HUES6 (cell line): Measurements from ENCODE around the gene THOC6.

Source experiments
- H3K27ac ChIP-seq: 2 replicates; pipeline ENCODE4 v1.7.0; 2013; ENCODE audit warnings: low read depth, mild to moderate bottlenecking, low read length, inconsistent platforms
- H3K27me3 ChIP-seq: 2 replicates; pipeline ENCODE4 v1.6.1; 2013; ENCODE audit warnings: low read length; ENCODE audit not compliant: control insufficient read depth, insufficient read depth
- H3K36me3 ChIP-seq: 2 replicates; pipeline ENCODE4 v1.6.1; 2013; ENCODE audit warnings: low read length; ENCODE audit not compliant: control insufficient read depth, insufficient read depth
- H3K4me1 ChIP-seq: 2 replicates; pipeline ENCODE4 v1.6.1; 2013; ENCODE audit warnings: low read length; ENCODE audit not compliant: control insufficient read depth, insufficient read depth
- H3K4me3 ChIP-seq: 2 replicates; pipeline ENCODE4 v1.5.1; 2013; ENCODE audit warnings: low read depth, low read length
- H3K9ac ChIP-seq: one replicate; pipeline ENCODE4 v1.6.1; 2013; ENCODE audit warnings: mild to moderate bottlenecking, low read length
- H3K9me3 ChIP-seq: 2 replicates; pipeline ENCODE4 v1.6.1; 2013; ENCODE audit warnings: low read depth, low read length; ENCODE audit not compliant: control insufficient read depth, insufficient read depth

THOC6 gene

DNA sequence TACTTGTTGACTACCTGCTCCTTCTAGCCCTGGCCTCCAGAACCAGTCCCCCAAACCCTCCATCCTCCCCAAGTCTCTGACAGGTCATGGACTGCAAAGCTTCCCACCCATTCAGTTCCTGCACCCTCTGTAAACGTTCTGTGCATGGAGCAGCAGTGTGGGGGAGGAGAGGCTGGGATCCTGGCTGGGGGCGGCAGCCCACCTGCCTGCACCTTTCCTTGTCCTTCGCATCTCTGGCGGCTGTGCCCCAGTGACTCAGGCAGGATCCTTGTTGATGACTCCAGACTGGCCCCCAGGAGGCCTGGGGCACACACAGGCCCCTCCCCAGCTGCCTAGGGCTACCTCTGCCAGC lies 42.0 kb upstream of the THOC6 start:
- H3K4me1 ChIP-seq: peaks cover 32% of the 10 kb centered on the region
- no peaks in the 10 kb centered on the region for H3K27me3 ChIP-seq
- H3K27ac ChIP-seq: peak overlapping the region; percentile 84
- H3K4me3 ChIP-seq: peak overlapping the region; percentile 86
- H3K36me3 ChIP-seq: peaks cover 13% of the 10 kb centered on the region
- no peaks in the 10 kb centered on the region for H3K9me3 ChIP-seq
- peak overlapping the region; percentile 91 for H3K9ac ChIP-seq

- Histone ChIP-seq H3K27ac (peak overlapping the region; percentile 84; the same call in 1 of the 2 replicates), H3K9ac (no peak overlapping the region), H3K4me3 (no peak overlapping the region)
Measured at GRCh38 chr16:2982402-2982801, 41.4 kb upstream of the THOC6 start.

GRCh38 chr16:2983706-2984136 lies 40.1 kb upstream of the THOC6 start:
- H3K9me3 ChIP-seq: no peaks in the 10 kb centered on the region
- H3K27me3 ChIP-seq: no peaks in the 10 kb centered on the region
- no peaks in the 10 kb centered on the region for H3K36me3 ChIP-seq
- H3K27ac ChIP-seq: no peak overlapping the region
- H3K4me3 ChIP-seq: no peak overlapping the region; the same call in 1 of the 2 replicates
- peaks cover 46% of the 10 kb centered on the region for H3K4me1 ChIP-seq
- no peak overlapping the region for H3K9ac ChIP-seq

More at GRCh38 chr16:2982402-2982801, 41.4 kb upstream of the THOC6 start:
- H3K9me3 ChIP-seq: no peaks in the 10 kb centered on the region
- peaks cover 34% of the 10 kb centered on the region for H3K4me1 ChIP-seq
- H3K36me3 ChIP-seq: peaks cover 8% of the 10 kb centered on the region
- no peaks in the 10 kb centered on the region for H3K27me3 ChIP-seq

GRCh38 chr16:2985462-2985861 lies 38.4 kb upstream of the THOC6 start:
- H3K27ac ChIP-seq: no peak overlapping the region
- no peaks in the 10 kb centered on the region for H3K9me3 ChIP-seq
- H3K27me3 ChIP-seq: no peaks in the 10 kb centered on the region
- no peak overlapping the region for H3K9ac ChIP-seq
- no peak overlapping the region for H3K4me3 ChIP-seq
- H3K4me1 ChIP-seq: peaks cover 56% of the 10 kb centered on the region
- H3K36me3 ChIP-seq: no peaks in the 10 kb centered on the region

DNA sequence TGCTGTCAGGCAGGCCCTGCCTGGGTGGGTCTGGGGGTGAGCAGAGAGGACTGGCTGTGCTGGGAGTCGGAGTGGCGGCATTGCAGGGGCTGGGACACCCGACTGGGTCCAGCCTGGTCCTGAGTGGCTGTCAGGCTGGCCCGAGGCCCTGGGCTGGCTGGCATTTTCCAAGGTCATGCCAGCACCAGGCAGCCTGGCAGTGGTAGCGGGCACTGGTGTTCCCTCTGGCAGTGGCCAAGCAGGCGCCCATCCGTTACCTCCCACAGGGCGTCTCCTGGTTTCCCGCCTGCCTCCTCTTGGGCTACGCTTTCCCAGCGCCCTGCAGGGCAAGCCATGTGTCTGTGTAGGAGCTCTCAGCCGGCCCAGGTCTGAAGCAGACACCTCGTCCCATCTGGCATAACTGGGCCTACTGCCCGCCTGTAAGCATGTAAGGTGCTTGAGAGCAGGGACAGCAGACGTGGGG lies 37.9 kb upstream of the THOC6 start:
- Histone ChIP-seq H3K27ac (no peak overlapping the region), H3K27me3 (no peaks in the 10 kb centered on the region), H3K36me3 (no peaks in the 10 kb centered on the region), H3K9me3 (no peaks in the 10 kb centered on the region), H3K4me1 (peaks cover 59% of the 10 kb centered on the region), H3K9ac (no peak overlapping the region), H3K4me3 (no peak overlapping the region)

GRCh38 chr16:2986623-2987188 lies 37.1 kb upstream of the THOC6 start:
- Histone ChIP-seq H3K9ac (no peak overlapping the region), H3K4me1 (peaks cover 56% of the 10 kb centered on the region)

GRCh38 chr16:2987286-2987685 lies 36.5 kb upstream of the THOC6 start:
- H3K36me3 ChIP-seq: no peaks in the 10 kb centered on the region
- H3K27ac ChIP-seq: no peak overlapping the region
- H3K9me3 ChIP-seq: no peaks in the 10 kb centered on the region
- peaks cover 51% of the 10 kb centered on the region for H3K4me1 ChIP-seq
- H3K9ac ChIP-seq: no peak overlapping the region
- no peaks in the 10 kb centered on the region for H3K27me3 ChIP-seq
- no peak overlapping the region for H3K4me3 ChIP-seq

More at GRCh38 chr16:2986623-2987188, 37.1 kb upstream of the THOC6 start:
- no peaks in the 10 kb centered on the region for H3K27me3 ChIP-seq
- H3K9me3 ChIP-seq: no peaks in the 10 kb centered on the region
- H3K4me3 ChIP-seq: no peak overlapping the region
- H3K36me3 ChIP-seq: no peaks in the 10 kb centered on the region
- H3K27ac ChIP-seq: no peak overlapping the region

DNA sequence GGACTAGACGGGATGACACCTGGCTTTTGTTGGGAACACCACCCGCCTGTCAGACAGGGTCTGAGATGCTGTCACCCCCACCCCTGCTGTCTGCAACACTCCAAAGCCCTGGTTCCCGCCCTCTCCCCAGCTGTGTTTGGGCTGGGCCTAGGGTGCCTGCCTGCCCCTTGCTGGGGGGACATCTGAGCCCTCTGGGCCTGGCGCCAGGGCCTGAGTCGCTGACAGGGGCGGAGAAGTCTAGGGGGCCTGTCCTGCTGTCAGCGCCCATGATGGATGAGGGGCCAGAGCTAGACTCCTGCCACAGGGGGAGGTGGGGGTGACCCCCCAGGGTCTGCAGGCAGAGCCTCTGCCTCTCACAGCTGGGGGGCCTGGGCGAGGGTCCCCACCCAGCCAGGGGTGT lies 36.0 kb upstream of the THOC6 start:
- no peaks in the 10 kb centered on the region for H3K9me3 ChIP-seq
- no peak overlapping the region for H3K27ac ChIP-seq
- H3K36me3 ChIP-seq: no peaks in the 10 kb centered on the region
- peaks cover 47% of the 10 kb centered on the region for H3K4me1 ChIP-seq
- no peak overlapping the region for H3K9ac ChIP-seq
- H3K27me3 ChIP-seq: no peaks in the 10 kb centered on the region
- no peak overlapping the region for H3K4me3 ChIP-seq

DNA sequence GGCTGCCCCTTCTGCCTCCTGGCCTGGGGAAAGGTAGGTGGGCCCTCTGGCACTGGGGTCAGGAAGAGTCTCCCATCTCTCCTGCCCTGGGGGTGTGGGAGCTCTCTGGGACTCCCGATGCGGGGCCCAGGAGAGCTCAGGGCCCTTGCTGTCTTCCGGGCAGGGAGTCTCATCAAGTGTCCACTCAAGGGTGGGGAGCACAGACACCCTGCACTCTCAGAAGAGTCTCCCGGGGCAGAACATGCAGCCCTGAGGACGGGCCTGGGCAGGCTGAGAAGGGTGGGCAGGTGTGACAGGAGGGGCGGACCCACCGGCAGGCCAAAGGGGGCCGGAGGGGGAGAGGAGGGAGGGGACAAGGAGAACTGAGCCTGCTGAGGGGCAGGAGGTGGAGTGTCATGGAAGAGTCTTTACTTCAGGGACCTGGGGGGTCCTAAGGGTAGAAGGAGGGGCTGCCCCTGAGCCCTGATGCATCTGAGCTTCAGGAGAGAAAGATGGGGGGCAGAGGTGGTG lies 35.2 kb upstream of the THOC6 start:
- H3K4me1 ChIP-seq: peaks cover 43% of the 10 kb centered on the region

GRCh38 chr16:2990891-2991290 lies 32.9 kb upstream of the THOC6 start:
- no peaks in the 10 kb centered on the region for H3K36me3 ChIP-seq
- no peaks in the 10 kb centered on the region for H3K9me3 ChIP-seq
- peaks cover 40% of the 10 kb centered on the region for H3K4me1 ChIP-seq
- no peaks in the 10 kb centered on the region for H3K27me3 ChIP-seq
- no peak overlapping the region for H3K4me3 ChIP-seq
- no peak overlapping the region for H3K9ac ChIP-seq
- H3K27ac ChIP-seq: no peak overlapping the region

More for the DNA sequence above, 35.2 kb upstream of the THOC6 start:
- Histone ChIP-seq H3K4me3 (no peak overlapping the region), H3K36me3 (no peaks in the 10 kb centered on the region), H3K9ac (no peak overlapping the region), H3K27ac (no peak overlapping the region), H3K27me3 (no peaks in the 10 kb centered on the region), H3K9me3 (no peaks in the 10 kb centered on the region)

GRCh38 chr16:2991566-2992261 lies 32.1 kb upstream of the THOC6 start:
- no peaks in the 10 kb centered on the region for H3K27me3 ChIP-seq
- no peak overlapping the region for H3K27ac ChIP-seq
- H3K36me3 ChIP-seq: no peaks in the 10 kb centered on the region
- peaks cover 42% of the 10 kb centered on the region for H3K4me1 ChIP-seq
- H3K9me3 ChIP-seq: no peaks in the 10 kb centered on the region
- H3K9ac ChIP-seq: no peak overlapping the region
- no peak overlapping the region for H3K4me3 ChIP-seq
